ENCODE data around the gene MXRA7.

GRCh38 chr17:76747716-76748363 lies 37.1 kb upstream of the MXRA7 start:
- no peak for TF ChIP-seq CTCF (IDR thresholded peaks at IDR 0.05; ENCODE audit: insufficient read depth, low read length, poor library complexity, severe bottlenecking)
- no peak for TF ChIP-seq EZH2phosphoT487 (conservative IDR thresholded peaks at IDR 0.05; ENCODE audit: low read length)
